ENCODE measurements around the gene TOR3A. TPM values are rescaled to one million over a fixed set of nuclear protein-coding genes. Genes with fewer than 3 reads are reported as not detected.
"Not testable (repeated sequence)": the region's sequence is repeated elsewhere in the genome, so short reads cannot be mapped to it uniquely, and the experiment has no call there.

TOR3A gene
- total and polyA plus RNA-seq, 2 donors (not counting 1 experiment from before 2014, with no cell fraction given) = 49.9 to 65.6 TPM

DNA sequence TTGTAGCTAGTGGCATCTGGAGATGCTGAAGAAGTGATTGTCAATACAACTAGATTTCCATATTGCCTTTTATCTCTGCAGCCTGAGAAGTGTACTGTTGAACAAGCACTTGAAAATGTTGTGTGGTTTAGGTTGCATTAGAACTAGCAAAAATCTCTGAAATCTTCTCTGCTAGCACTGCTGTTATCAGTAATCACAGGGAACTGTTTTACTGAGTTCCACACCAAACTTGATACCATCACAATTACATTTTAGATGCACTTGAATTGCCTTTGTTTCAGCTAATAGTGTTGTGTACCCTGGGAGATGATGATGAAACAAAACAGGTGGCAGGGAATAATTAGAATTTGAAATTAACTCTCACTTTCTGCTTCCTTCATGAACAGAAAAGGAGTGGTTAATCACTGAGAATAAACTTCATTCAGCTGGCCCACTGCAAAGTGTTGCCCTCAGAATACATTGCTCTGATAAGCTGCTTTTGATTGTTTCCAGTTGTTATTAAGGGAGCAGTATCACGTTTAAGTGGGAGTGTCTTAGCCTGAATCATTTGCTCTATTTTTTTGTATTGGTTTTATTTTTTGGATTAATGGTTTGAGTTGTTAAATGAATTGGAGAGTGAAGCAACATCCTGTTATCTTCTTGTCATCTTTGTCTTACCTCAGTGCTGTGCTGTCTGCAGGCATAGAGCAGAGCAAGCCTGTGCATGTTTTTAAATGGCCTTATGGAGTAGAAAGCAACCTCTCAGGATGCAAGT, 43.2 kb upstream of the TOR3A start:
- no peak for ATAC-seq (ENCODE audit: low read depth)
- intact Hi-C loops (cut with micrococcal nuclease) = no loop called here
- CTCF ChIA-PET = interaction anchor here (1.1 kb wide), 1 partner anchor 35 kb away, joined by 4 read pairs; no protein-coding TSS in a partner anchor

DNA sequence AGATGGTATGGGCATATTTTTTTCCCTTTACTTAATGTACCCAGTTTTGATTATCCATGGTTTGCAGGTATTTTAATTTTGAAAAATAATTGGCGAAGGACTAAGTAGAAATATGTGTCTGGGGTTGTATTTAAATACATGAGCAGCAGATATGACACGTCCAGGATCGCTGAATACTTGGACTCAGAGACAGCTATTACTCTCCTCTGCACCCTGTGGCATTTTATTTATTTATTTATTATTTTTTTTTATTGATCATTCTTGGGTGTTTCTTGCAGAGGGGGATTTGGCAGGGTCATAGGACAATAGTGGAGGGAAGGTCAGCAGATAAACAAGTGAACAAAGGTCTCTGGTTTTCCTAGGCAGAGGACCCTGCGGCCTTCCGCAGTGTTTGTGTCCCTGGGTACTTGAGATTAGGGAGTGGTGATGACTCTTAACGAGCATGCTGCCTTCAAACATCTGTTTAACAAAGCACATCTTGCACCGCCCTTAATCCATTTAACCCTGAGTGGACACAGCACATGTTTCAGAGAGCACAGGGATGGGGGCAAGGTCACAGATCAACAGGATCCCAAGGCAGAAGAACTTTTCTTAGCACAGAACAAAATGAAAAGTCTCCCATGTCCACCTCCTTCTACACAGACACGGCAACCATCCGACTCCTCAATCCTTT, 42.2 kb upstream of the TOR3A start:
- H3K4me2 ChIP-seq (replicated peaks; ENCODE audit: low read depth, low read length, poor library complexity, severe bottlenecking); H3K27ac Mint-ChIP-seq; H3K27me3 Mint-ChIP-seq; H3K9me3 Mint-ChIP-seq (ENCODE audit: insufficient read depth); ATAC-seq (ENCODE audit: low read depth); H3K4me3 Mint-ChIP-seq; H3K27ac ChIP-seq (ENCODE audit: low read length in 2 of 2); H3K36me3 ChIP-seq (replicated peaks in 1 of 2; ENCODE audit: control extremely low read depth in 1 of 2, control insufficient read depth in 1 of 2, extremely low read depth in 1 of 2, insufficient read depth in 2 of 2, low read length in 1 of 2); DNase-seq; POLR2A ChIA-PET; H3K9ac ChIP-seq (ENCODE audit: low read length); intact Hi-C loops (cut with micrococcal nuclease); H2AFZ ChIP-seq (ENCODE audit: insufficient read depth, low read depth, low read length, poor library complexity, severe bottlenecking); H3K27me3 ChIP-seq (replicated peaks in 1 of 4; ENCODE audit: control extremely low read depth in 1 of 4, control insufficient read depth in 3 of 4, insufficient read depth in 4 of 4, low read length in 3 of 4); H3K4me3 ChIP-seq (ENCODE audit: control extremely low read depth in 1 of 5, extremely low read depth in 1 of 5, insufficient read depth in 1 of 5, low read depth in 2 of 5, low read length in 4 of 5); H3K9me3 ChIP-seq (ENCODE audit: control extremely low read depth in 1 of 3, control insufficient read depth in 2 of 3, insufficient read depth in 1 of 3, low read length in 2 of 3): not testable (repeated sequence)
- Histone ChIP-seq H4K20me1 (ENCODE audit: control insufficient read depth, insufficient read depth, low read length, poor library complexity, severe bottlenecking) (peaks cover 15% of the 10 kb centered on the region), H3K79me2 (ENCODE audit: control insufficient read depth, insufficient read depth, low read length) (peaks cover 72% of the 10 kb centered on the region), H3K4me1 (ENCODE audit: control insufficient read depth in 2 of 2, insufficient read depth in 2 of 2, low read length in 2 of 2) (peaks cover 22 to 30% of the 10 kb centered on the region in 2 donors)
- H3K4me1 Mint-ChIP-seq = peaks cover 52% of the 10 kb centered on the region
- CTCF ChIA-PET = interaction anchor here (0.6 kb wide), 1 partner anchor 508 kb away, joined by 3 read pairs; no protein-coding TSS in a partner anchor
- WGBS (ENCODE audit: insufficient coverage) = 100% methylated on average over 2 of the region's 9 CpGs

More for the DNA sequence above, 43.2 kb upstream of the TOR3A start:
- peaks cover 27 to 39% of the 10 kb centered on the region in 2 donors for H3K4me1 ChIP-seq (ENCODE audit: control insufficient read depth in 2 of 2, insufficient read depth in 2 of 2, low read length in 2 of 2)
- 71% methylated on average over 1 of the region's 1 CpG for WGBS (ENCODE audit: insufficient coverage)
- H4K20me1 ChIP-seq (ENCODE audit: control insufficient read depth, insufficient read depth, low read length, poor library complexity, severe bottlenecking) = peaks cover 15% of the 10 kb centered on the region
- no peak overlapping the region for H3K4me3 ChIP-seq (ENCODE audit: control extremely low read depth in 1 of 5, extremely low read depth in 1 of 5, insufficient read depth in 1 of 5, low read depth in 2 of 5, low read length in 4 of 5)
- TF ChIP-seq EZH2 (IDR thresholded peaks at IDR 0.05; ENCODE audit: borderline replicate concordance, insufficient read depth, low read depth, low read length, poor library complexity, severe bottlenecking) = no peak
- TF ChIP-seq, protein P1, sequence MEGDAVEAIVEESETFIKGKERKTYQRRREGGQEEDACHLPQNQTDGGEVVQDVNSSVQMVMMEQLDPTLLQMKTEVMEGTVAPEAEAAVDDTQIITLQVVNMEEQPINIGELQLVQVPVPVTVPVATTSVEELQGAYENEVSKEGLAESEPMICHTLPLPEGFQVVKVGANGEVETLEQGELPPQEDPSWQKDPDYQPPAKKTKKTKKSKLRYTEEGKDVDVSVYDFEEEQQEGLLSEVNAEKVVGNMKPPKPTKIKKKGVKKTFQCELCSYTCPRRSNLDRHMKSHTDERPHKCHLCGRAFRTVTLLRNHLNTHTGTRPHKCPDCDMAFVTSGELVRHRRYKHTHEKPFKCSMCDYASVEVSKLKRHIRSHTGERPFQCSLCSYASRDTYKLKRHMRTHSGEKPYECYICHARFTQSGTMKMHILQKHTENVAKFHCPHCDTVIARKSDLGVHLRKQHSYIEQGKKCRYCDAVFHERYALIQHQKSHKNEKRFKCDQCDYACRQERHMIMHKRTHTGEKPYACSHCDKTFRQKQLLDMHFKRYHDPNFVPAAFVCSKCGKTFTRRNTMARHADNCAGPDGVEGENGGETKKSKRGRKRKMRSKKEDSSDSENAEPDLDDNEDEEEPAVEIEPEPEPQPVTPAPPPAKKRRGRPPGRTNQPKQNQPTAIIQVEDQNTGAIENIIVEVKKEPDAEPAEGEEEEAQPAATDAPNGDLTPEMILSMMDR (IDR thresholded peaks at IDR 0.05) = no peak
- peak overlapping the region; percentile 24 for H3K27ac Mint-ChIP-seq
- no peak overlapping the region for H3K9ac ChIP-seq (ENCODE audit: low read length)
- H3K9me3 Mint-ChIP-seq (ENCODE audit: insufficient read depth) = no peaks in the 10 kb centered on the region
- H3K27me3 Mint-ChIP-seq = no peaks in the 10 kb centered on the region
- no peak overlapping the region for H3K27ac ChIP-seq (ENCODE audit: low read length in 2 of 2)
- H3K4me2 ChIP-seq (replicated peaks; ENCODE audit: low read depth, low read length, poor library complexity, severe bottlenecking) = no peak overlapping the region
- H2AFZ ChIP-seq (ENCODE audit: insufficient read depth, low read depth, low read length, poor library complexity, severe bottlenecking) = no peak overlapping the region
- no peak overlapping the region for H3K4me3 Mint-ChIP-seq
- H3K79me2 ChIP-seq (ENCODE audit: control insufficient read depth, insufficient read depth, low read length) = peaks cover 81% of the 10 kb centered on the region
- H3K9me3 ChIP-seq (ENCODE audit: control extremely low read depth in 1 of 3, control insufficient read depth in 2 of 3, insufficient read depth in 1 of 3, low read length in 2 of 3) = peaks cover 0 to 2% (median 0%) of the 10 kb centered on the region in 3 donors
- no peak for DNase-seq
- H3K27me3 ChIP-seq (replicated peaks in 1 of 4; ENCODE audit: control extremely low read depth in 1 of 4, control insufficient read depth in 3 of 4, insufficient read depth in 4 of 4, low read length in 3 of 4) = no peaks in the 10 kb centered on the region
- H3K4me1 Mint-ChIP-seq = peaks cover 55% of the 10 kb centered on the region
- H3K36me3 ChIP-seq (replicated peaks in 1 of 2; ENCODE audit: control extremely low read depth in 1 of 2, control insufficient read depth in 1 of 2, extremely low read depth in 1 of 2, insufficient read depth in 2 of 2, low read length in 1 of 2) = peaks cover 2% of the 10 kb centered on the region in 2 experiments
- POLR2A ChIA-PET = no interaction called here

DNA sequence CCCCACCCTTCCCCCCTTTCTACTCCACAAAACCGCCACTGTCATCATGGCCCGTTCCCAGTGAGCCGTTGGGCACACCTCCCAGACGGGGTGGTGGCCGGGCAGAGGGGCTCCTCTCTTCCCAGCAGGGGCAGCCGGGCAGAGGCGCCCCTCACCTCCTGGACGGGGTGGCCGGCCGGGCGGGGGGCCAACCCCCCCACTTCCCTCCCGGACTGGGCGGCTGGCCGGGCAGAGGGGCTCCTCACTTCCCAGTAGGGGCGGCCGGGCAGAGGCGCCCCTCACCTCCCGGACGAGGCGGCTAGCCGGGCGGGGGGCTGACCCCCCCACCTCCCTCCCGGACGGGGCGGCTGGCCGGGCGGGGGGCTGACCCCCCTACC, 41.7 kb upstream of the TOR3A start:
- Histone ChIP-seq H4K20me1 (ENCODE audit: control insufficient read depth, insufficient read depth, low read length, poor library complexity, severe bottlenecking) (peaks cover 15% of the 10 kb centered on the region), H3K79me2 (ENCODE audit: control insufficient read depth, insufficient read depth, low read length) (peaks cover 67% of the 10 kb centered on the region), H3K4me1 (ENCODE audit: control insufficient read depth in 2 of 2, insufficient read depth in 2 of 2, low read length in 2 of 2) (peaks cover 16 to 25% of the 10 kb centered on the region in 2 donors)
- intact Hi-C loops (cut with micrococcal nuclease); ATAC-seq (ENCODE audit: low read depth); H3K27me3 ChIP-seq (replicated peaks in 1 of 4; ENCODE audit: control extremely low read depth in 1 of 4, control insufficient read depth in 3 of 4, insufficient read depth in 4 of 4, low read length in 3 of 4); H2AFZ ChIP-seq (ENCODE audit: insufficient read depth, low read depth, low read length, poor library complexity, severe bottlenecking); H3K27me3 Mint-ChIP-seq; CTCF ChIA-PET; DNase-seq; H3K4me3 Mint-ChIP-seq; H3K9me3 ChIP-seq (ENCODE audit: control extremely low read depth in 1 of 3, control insufficient read depth in 2 of 3, insufficient read depth in 1 of 3, low read length in 2 of 3); H3K4me2 ChIP-seq (replicated peaks; ENCODE audit: low read depth, low read length, poor library complexity, severe bottlenecking); POLR2A ChIA-PET; H3K9me3 Mint-ChIP-seq (ENCODE audit: insufficient read depth); H3K36me3 ChIP-seq (replicated peaks in 1 of 2; ENCODE audit: control extremely low read depth in 1 of 2, control insufficient read depth in 1 of 2, extremely low read depth in 1 of 2, insufficient read depth in 2 of 2, low read length in 1 of 2); H3K27ac Mint-ChIP-seq; H3K9ac ChIP-seq (ENCODE audit: low read length); H3K27ac ChIP-seq (ENCODE audit: low read length in 2 of 2); H3K4me3 ChIP-seq (ENCODE audit: control extremely low read depth in 1 of 5, extremely low read depth in 1 of 5, insufficient read depth in 1 of 5, low read depth in 2 of 5, low read length in 4 of 5): not testable (repeated sequence)
- H3K4me1 Mint-ChIP-seq = peaks cover 47% of the 10 kb centered on the region
- 100% methylated on average over 2 of the region's 27 CpGs for WGBS (ENCODE audit: insufficient coverage)

Measured in B cell (primary cell).